Keratinocyte (primary cell): ENCODE data around the gene SETD4. TPM values are rescaled to one million over a fixed set of nuclear protein-coding genes. Genes with fewer than 3 reads are reported as not detected.

Source experiments
- DNase-seq: peaks from one replicate; pipeline ENCODE4 v3.0.0-alpha.2; 2011; ENCODE audit warnings: low read depth, missing footprints, low spot score
- FAIRE-seq: peaks from 2 replicates; lab custom pipeline; 2011; peaks lifted over from hg19 to GRCh38; lab: Jason Lieb, UNC
- H2AFZ ChIP-seq: 2 replicates; pipeline ENCODE4 v1.6.0; 2012; ENCODE audit warnings: low read length, control low read depth, inconsistent platforms; ENCODE audit not compliant: control insufficient read depth
- H3K27ac ChIP-seq: 2 replicates; pipeline ENCODE4 v1.5.1; 2011; ENCODE audit warnings: low read length; ENCODE audit not compliant: control insufficient read depth, insufficient read depth
- H3K27me3 ChIP-seq: 3 replicates; pipeline ENCODE4 v1.6.0; 2011; ENCODE audit warnings: low read length; ENCODE audit not compliant: control insufficient read depth, insufficient read depth; ENCODE audit errors: extremely low read depth
- H3K36me3 ChIP-seq, 2 experiments: 2 replicates in 1 of 2; 3 replicates in 1 of 2; pipeline ENCODE4 v1.5.1; 2011; ENCODE audit warnings: low read length in 2 of 2, mild to moderate bottlenecking in 1 of 2; ENCODE audit not compliant: control insufficient read depth in 2 of 2, insufficient read depth in 2 of 2; ENCODE audit errors: extremely low read depth in 1 of 2
- H3K4me1 ChIP-seq: 3 replicates; pipeline ENCODE4 v1.5.1; 2011; ENCODE audit warnings: low read length; ENCODE audit not compliant: control insufficient read depth, insufficient read depth; ENCODE audit errors: extremely low read depth
- H3K4me2 ChIP-seq: 3 replicates; pipeline ENCODE4 v1.6.0; 2011; ENCODE audit warnings: low read depth, low read length; ENCODE audit not compliant: control insufficient read depth, insufficient read depth; ENCODE audit errors: extremely low read depth
- H3K4me3 ChIP-seq, 3 experiments: fragments of 200-600 bp in 1 of 3; sonication (generic) in 1 of 3; 2 replicates in 2 of 3; 3 replicates in 1 of 3; pipeline ENCODE4 v1.5.1; 2011 to 2016; ENCODE audit warnings: low read length in 3 of 3, mild to moderate bottlenecking in 3 of 3, control low read depth in 2 of 3, inconsistent platforms in 1 of 3, low read depth in 1 of 3, mixed read lengths in 1 of 3, mixed run types in 1 of 3, moderate library complexity in 1 of 3; ENCODE audit not compliant: control insufficient read depth in 2 of 3, insufficient read depth in 2 of 3; ENCODE audit errors: extremely low read depth in 1 of 3
- H3K79me2 ChIP-seq: 2 replicates; pipeline ENCODE4 v1.6.0; 2012; ENCODE audit warnings: low read length; ENCODE audit not compliant: control insufficient read depth, insufficient read depth
- H3K9ac ChIP-seq: 3 replicates; pipeline ENCODE4 v1.6.0; 2011; ENCODE audit warnings: low read length; ENCODE audit not compliant: control insufficient read depth, insufficient read depth; ENCODE audit errors: extremely low read depth
- H3K9me1 ChIP-seq: 3 replicates; pipeline ENCODE4 v1.6.0; 2011; ENCODE audit warnings: low read length; ENCODE audit not compliant: control insufficient read depth, insufficient read depth; ENCODE audit errors: extremely low read depth
- H3K9me3 ChIP-seq: 2 replicates; pipeline ENCODE4 v1.5.1; 2012; ENCODE audit warnings: low read depth, low read length; ENCODE audit not compliant: control insufficient read depth
- H4K20me1 ChIP-seq: 3 replicates; pipeline ENCODE4 v1.6.0; 2011; ENCODE audit warnings: low read length; ENCODE audit not compliant: control insufficient read depth, insufficient read depth; ENCODE audit errors: extremely low read depth
- CTCF ChIP-seq, 3 experiments: IDR thresholded peaks in 1 of 3; conservative IDR thresholded peaks in 1 of 3; optimal IDR thresholded peaks in 1 of 3; 2 replicates in 2 of 3; 3 replicates in 1 of 3; pipeline versions ENCODE3 to v1.5.1; 2011; ENCODE audit warnings: low read length in 3 of 3, mild to moderate bottlenecking in 3 of 3, moderate library complexity in 2 of 3, control low read depth in 1 of 3, inconsistent platforms in 1 of 3; ENCODE audit not compliant: insufficient read depth in 2 of 3; ENCODE audit errors: extremely low read depth in 1 of 3
- EZH2 ChIP-seq: IDR thresholded peaks from one replicate; pipeline ENCODE4 v1.6.1; 2012; ENCODE audit warnings: inconsistent platforms, mild to moderate bottlenecking, low read length, moderate library complexity
- dilution Hi-C: fragments of 300-500 bp; cut with MboI; formaldehyde crosslinking; loops from one replicate; pipeline ENCODE4 v1.7.0; 2020; ENCODE audit warnings: low sequenced_read_pairs; ENCODE audit not compliant: extremely low pct_ligation_motif_present
- polyA plus RNA-seq, 5 experiments: library from polyadenylated mRNA; depleted of rRNA in 3 of 5; stranded (reverse) in 3 of 5; stranded (forward) in 1 of 5; unstranded in 1 of 5; fragments of >200 nt; gene quantifications; 1 replicate in 1 of 5; 2 replicates in 3 of 5; 3 replicates in 1 of 5; pipeline versions ENCODE4 v1.2.1 to v1.2.3, GENCODE V29; 2011 to 2012; ENCODE audit warnings: missing spikeins in 2 of 5, low read depth in 1 of 5, low replicate concordance in 1 of 5

The SETD4 gene
- polyA plus RNA-seq, 1 donor (not counting 4 experiments of a cell fraction or from before 2014, with no cell fraction given), result 16.8 TPM

- H3K9me1 ChIP-seq, result no peaks in the 10 kb centered on the region
- no peak overlapping the region for H3K4me2 ChIP-seq
- no peaks in the 10 kb centered on the region for H3K4me1 ChIP-seq
- no peak overlapping the region for H2AFZ ChIP-seq
- TF ChIP-seq CTCF (optimal IDR thresholded peaks at IDR 0.05 in 1 of 3, IDR thresholded peaks at IDR 0.05 in 1 of 3, conservative IDR thresholded peaks at IDR 0.05 in 1 of 3; ENCODE audit: extremely low read depth in 1 of 3, insufficient read depth in 2 of 3, low read length in 3 of 3) (no peak), EZH2 (no peak)
- H3K27ac ChIP-seq, result no peak overlapping the region
- no peak overlapping the region for H3K4me3 ChIP-seq
- dilution Hi-C loops, result no loop called here
- DNase-seq, result no peak
- H3K36me3 ChIP-seq, result no peaks in the 10 kb centered on the region
- H3K27me3 ChIP-seq, result no peaks in the 10 kb centered on the region
- H3K9ac ChIP-seq, result no peak overlapping the region
- H3K9me3 ChIP-seq, result no peaks in the 10 kb centered on the region
- no peaks in the 10 kb centered on the region for H3K79me2 ChIP-seq
- FAIRE-seq, result no peak
- H4K20me1 ChIP-seq, result no peaks in the 10 kb centered on the region
Observed at GRCh38 chr21:36005018-36005417, 55.3 kb downstream of the SETD4 start.

- no peaks in the 10 kb centered on the region for H3K9me1 ChIP-seq
- H3K36me3 ChIP-seq, result no peaks in the 10 kb centered on the region
- dilution Hi-C loops, result no loop called here
- no peak overlapping the region for H3K4me3 ChIP-seq
- no peak overlapping the region for H3K4me2 ChIP-seq
- no peak overlapping the region for H3K27ac ChIP-seq
- no peaks in the 10 kb centered on the region for H3K79me2 ChIP-seq
- H3K4me1 ChIP-seq, result no peaks in the 10 kb centered on the region
- TF ChIP-seq EZH2, result no peak
- TF ChIP-seq CTCF (optimal IDR thresholded peaks at IDR 0.05 in 1 of 3, IDR thresholded peaks at IDR 0.05 in 1 of 3, conservative IDR thresholded peaks at IDR 0.05 in 1 of 3; ENCODE audit: extremely low read depth in 1 of 3, insufficient read depth in 2 of 3, low read length in 3 of 3), result no peak
- FAIRE-seq (no peak), DNase-seq (no peak)
- no peak overlapping the region for H3K9ac ChIP-seq
- no peaks in the 10 kb centered on the region for H3K27me3 ChIP-seq
- H4K20me1 ChIP-seq, result no peaks in the 10 kb centered on the region
- H2AFZ ChIP-seq, result no peak overlapping the region
- no peaks in the 10 kb centered on the region for H3K9me3 ChIP-seq
Observed at GRCh38 chr21:36004441-36004840, 55.9 kb downstream of the SETD4 start.
